ENCODE measurements around the gene HBB. TPM values are rescaled to one million over a fixed set of nuclear protein-coding genes. Genes with fewer than 3 reads are reported as not detected.

HBB gene
- total and polyA plus RNA-seq, 2 of the 4 experiments (the other 2 are of a cell fraction): 0.24 TPM; not detected in 1

GRCh38 chr11:5274395-5274794 is 47.5 kb upstream of the HBB start:
- H3K9me3 ChIP-seq (ENCODE audit: control insufficient read depth, insufficient read depth, low read length): no peaks in the 10 kb centered on the region
- POLR2A ChIA-PET (ENCODE audit: unreplicated experiment): no interaction called here
- peak overlapping the region; percentile 66; the same call in 1 of the 2 replicates for H3K56ac ChIP-seq (ENCODE audit: extremely low read depth, insufficient read depth, low read length)
- H3K9me1 ChIP-seq (ENCODE audit: insufficient read depth, low read length): peaks cover 3% of the 10 kb centered on the region
- no peaks in the 10 kb centered on the region for H3K27me3 ChIP-seq (ENCODE audit: control insufficient read depth, insufficient read depth, low read length)
- peak overlapping the region; percentile 68 for H2AFZ ChIP-seq (replicated peaks; ENCODE audit: low read length, poor library complexity)
- in situ Hi-C loops (cut with MboI; ENCODE audit: low sequenced_read_pairs) (no loop called here), intact Hi-C loops (cut with micrococcal nuclease) (no loop called here), dilution Hi-C loops (cut with HindIII; ENCODE audit: low sequenced_read_pairs, unreplicated experiment) (no loop called here)
- H3K18ac ChIP-seq (ENCODE audit: low read depth, low read length): peak overlapping the region; percentile 24; the same call in 1 of the 2 replicates
- H3K79me1 ChIP-seq (ENCODE audit: low read depth in 1 of 2, low read length in 2 of 2): no peaks in the 10 kb centered on the region
- 100% methylated on average over 3 of the region's 5 CpGs; no CpG with 5 or more reads in 1 of the 2 experiments for WGBS, 2 experiments (ENCODE audit: extremely low coverage in 2 of 2, insufficient read length in 1 of 2)
- H2BK5ac ChIP-seq (ENCODE audit: low read depth, low read length, poor library complexity, severe bottlenecking): no peak overlapping the region
- H2BK120ac ChIP-seq (ENCODE audit: low read depth, low read length): peak overlapping the region; percentile 97
- DNase-seq (no peak), ATAC-seq (ENCODE audit: low read depth) (no peak)
- no peak overlapping the region for H3K9ac ChIP-seq (ENCODE audit: low read depth, low read length)
- no peaks in the 10 kb centered on the region for H4K20me1 ChIP-seq (ENCODE audit: insufficient read depth, low read length)
- CTCF ChIA-PET: no interaction called here
- BruUV-seq (replicated peaks): no TSS peak
- no peaks in the 10 kb centered on the region for H3K36me3 ChIP-seq (ENCODE audit: control insufficient read depth, insufficient read depth, low read length)
- H3K4me3 ChIP-seq (ENCODE audit: insufficient read depth, low read depth, low read length): no peak overlapping the region
- H3K14ac ChIP-seq (replicated peaks; ENCODE audit: low read depth, low read length): peak overlapping the region; percentile 93
- peak overlapping the region; percentile 4 for H2AK9ac ChIP-seq (replicated peaks; ENCODE audit: low read depth, low read length, poor library complexity)
- peaks cover 3% of the 10 kb centered on the region for H3K4me1 ChIP-seq (ENCODE audit: control insufficient read depth, insufficient read depth, low read length)
- H4K8ac ChIP-seq (ENCODE audit: low read depth in 2 of 2, low read length in 2 of 2): peak overlapping the region; percentile 83; a peak in 3 of 4 replicates
- peak overlapping the region; percentile 88 for H2AK5ac ChIP-seq (ENCODE audit: low read depth, low read length)
- peak overlapping the region; percentile 93; the same call in 2 of the 3 replicates for H2BK15ac ChIP-seq (ENCODE audit: low read depth, low read length)
- H3K23ac ChIP-seq (ENCODE audit: low read depth, low read length): peak overlapping the region; percentile 81; the same call in 1 of the 2 replicates
- peak overlapping the region; percentile 95 for H2BK20ac ChIP-seq (ENCODE audit: low read depth, low read length)
- TF ChIP-seq, protein P1, sequence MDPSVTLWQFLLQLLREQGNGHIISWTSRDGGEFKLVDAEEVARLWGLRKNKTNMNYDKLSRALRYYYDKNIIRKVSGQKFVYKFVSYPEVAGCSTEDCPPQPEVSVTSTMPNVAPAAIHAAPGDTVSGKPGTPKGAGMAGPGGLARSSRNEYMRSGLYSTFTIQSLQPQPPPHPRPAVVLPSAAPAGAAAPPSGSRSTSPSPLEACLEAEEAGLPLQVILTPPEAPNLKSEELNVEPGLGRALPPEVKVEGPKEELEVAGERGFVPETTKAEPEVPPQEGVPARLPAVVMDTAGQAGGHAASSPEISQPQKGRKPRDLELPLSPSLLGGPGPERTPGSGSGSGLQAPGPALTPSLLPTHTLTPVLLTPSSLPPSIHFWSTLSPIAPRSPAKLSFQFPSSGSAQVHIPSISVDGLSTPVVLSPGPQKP (IDR thresholded peaks at IDR 0.05; ENCODE audit: borderline replicate concordance, low read depth, low read length): no peak
- TF ChIP-seq CHD1 (IDR thresholded peaks at IDR 0.05; ENCODE audit: low read depth, low read length): no peak
- TF ChIP-seq NFE2L2 (IDR thresholded peaks at IDR 0.05; ENCODE audit: low read depth, low read length): no peak
- no peak for TF ChIP-seq RAD21 (IDR thresholded peaks at IDR 0.05; ENCODE audit: low read length)
- TF ChIP-seq BHLHE40 (IDR thresholded peaks at IDR 0.05; ENCODE audit: low read depth, low read length): no peak
- no peak for TF ChIP-seq MAZ (IDR thresholded peaks at IDR 0.05; ENCODE audit: borderline replicate concordance, low read depth, low read length)
- TF ChIP-seq CEBPB (IDR thresholded peaks at IDR 0.05; ENCODE audit: low read depth, low read length): no peak
- no peak for TF ChIP-seq MXI1 (IDR thresholded peaks at IDR 0.05; ENCODE audit: borderline replicate concordance, low read depth, low read length)
- TF ChIP-seq, protein P2, sequence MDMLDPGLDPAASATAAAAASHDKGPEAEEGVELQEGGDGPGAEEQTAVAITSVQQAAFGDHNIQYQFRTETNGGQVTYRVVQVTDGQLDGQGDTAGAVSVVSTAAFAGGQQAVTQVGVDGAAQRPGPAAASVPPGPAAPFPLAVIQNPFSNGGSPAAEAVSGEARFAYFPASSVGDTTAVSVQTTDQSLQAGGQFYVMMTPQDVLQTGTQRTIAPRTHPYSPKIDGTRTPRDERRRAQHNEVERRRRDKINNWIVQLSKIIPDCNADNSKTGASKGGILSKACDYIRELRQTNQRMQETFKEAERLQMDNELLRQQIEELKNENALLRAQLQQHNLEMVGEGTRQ (IDR thresholded peaks at IDR 0.05; ENCODE audit: low read depth, low read length): no peak
- no peak for TF ChIP-seq POLR2A (IDR thresholded peaks at IDR 0.05; ENCODE audit: low read depth, low read length)
- no peak for TF ChIP-seq FOS (IDR thresholded peaks at IDR 0.05; ENCODE audit: low read depth, low read length)
- TF ChIP-seq SMC3 (IDR thresholded peaks at IDR 0.05; ENCODE audit: low read depth, low read length): no peak
- TF ChIP-seq RFX5 (IDR thresholded peaks at IDR 0.05; ENCODE audit: low read depth, low read length): no peak
- TF ChIP-seq CTCF (conservative IDR thresholded peaks at IDR 0.05; ENCODE audit: low read depth, low read length): no peak
- TF ChIP-seq RCOR1 (IDR thresholded peaks at IDR 0.05; ENCODE audit: insufficient replicate concordance, low read length): no peak
- no peak for TF ChIP-seq MAFK (IDR thresholded peaks at IDR 0.05; ENCODE audit: low read depth, low read length)
- H3K4ac ChIP-seq (ENCODE audit: low read depth, low read length): peak overlapping the region; percentile 98
- H3K4me2 ChIP-seq (ENCODE audit: low read depth, low read length): no peak overlapping the region
- peak overlapping the region; percentile 6; the same call in 1 of the 2 replicates for H4K5ac ChIP-seq (ENCODE audit: low read depth, low read length)
- H3K27ac ChIP-seq (ENCODE audit: insufficient read depth, low read length): no peak overlapping the region
- H4K91ac ChIP-seq (ENCODE audit: insufficient read depth, low read depth, low read length): peak overlapping the region; percentile 94
